SK-N-DZ (cell line): Measurements from ENCODE around the gene RTF2.

Source experiments
- DNase-seq: peaks from one replicate; pipeline ENCODE4 v3.0.0-alpha.2; 2015; ENCODE audit warnings: low spot score

The RTF2 gene

GRCh38 chr20:56438284-56438683 is 30.1 kb upstream of the RTF2 start:
- no peak for DNase-seq

- no peak for DNase-seq
Observed at GRCh38 chr20:56439771-56440291, 28.6 kb upstream of the RTF2 start.

GRCh38 chr20:56440346-56441007 is 27.9 kb upstream of the RTF2 start:
- no peak for DNase-seq

GRCh38 chr20:56442389-56443365 is 25.8 kb upstream of the RTF2 start:
- DNase-seq = no peak

GRCh38 chr20:56443654-56444540 is 24.5 kb upstream of the RTF2 start:
- DNase-seq = peak; percentile 60

GRCh38 chr20:56445130-56445529 is 23.3 kb upstream of the RTF2 start:
- no peak for DNase-seq

- no peak for DNase-seq
Observed at GRCh38 chr20:56445540-56445939, 22.9 kb upstream of the RTF2 start.

- DNase-seq = no peak
Observed at GRCh38 chr20:56447227-56447626, 21.2 kb upstream of the RTF2 start.

GRCh38 chr20:56449459-56449858 is 19.0 kb upstream of the RTF2 start:
- DNase-seq = no peak

- DNase-seq = no peak
Observed at GRCh38 chr20:56451056-56451765, 17.2 kb upstream of the RTF2 start.

- DNase-seq = no peak
Observed at GRCh38 chr20:56453352-56453751, 15.1 kb upstream of the RTF2 start.

- no peak for DNase-seq
Observed at GRCh38 chr20:56454754-56455153, 13.7 kb upstream of the RTF2 start.

- no peak for DNase-seq
Observed at GRCh38 chr20:56458206-56458821, 10.1 kb upstream of the RTF2 start.

GRCh38 chr20:56460459-56460858 is 8.0 kb upstream of the RTF2 start:
- DNase-seq = no peak

GRCh38 chr20:56461576-56461975 is 6.9 kb upstream of the RTF2 start:
- no peak for DNase-seq

GRCh38 chr20:56463428-56463827 is 5.0 kb upstream of the RTF2 start:
- no peak for DNase-seq

- DNase-seq = no peak
Observed at GRCh38 chr20:56465997-56466396, 2.4 kb upstream of the RTF2 start.

- no peak for DNase-seq
Observed at GRCh38 chr20:56467968-56468315, 485 bp upstream of the RTF2 start.

- no peak for DNase-seq
Observed at GRCh38 chr20:56469077-56469449, 636 bp downstream of the RTF2 start.

GRCh38 chr20:56483970-56484369 is 15.5 kb downstream of the RTF2 start:
- DNase-seq = no peak

GRCh38 chr20:56487216-56487615 is 18.8 kb downstream of the RTF2 start:
- DNase-seq = no peak
